ENCODE measurements around the gene ECE1.

ECE1 gene

DNA sequence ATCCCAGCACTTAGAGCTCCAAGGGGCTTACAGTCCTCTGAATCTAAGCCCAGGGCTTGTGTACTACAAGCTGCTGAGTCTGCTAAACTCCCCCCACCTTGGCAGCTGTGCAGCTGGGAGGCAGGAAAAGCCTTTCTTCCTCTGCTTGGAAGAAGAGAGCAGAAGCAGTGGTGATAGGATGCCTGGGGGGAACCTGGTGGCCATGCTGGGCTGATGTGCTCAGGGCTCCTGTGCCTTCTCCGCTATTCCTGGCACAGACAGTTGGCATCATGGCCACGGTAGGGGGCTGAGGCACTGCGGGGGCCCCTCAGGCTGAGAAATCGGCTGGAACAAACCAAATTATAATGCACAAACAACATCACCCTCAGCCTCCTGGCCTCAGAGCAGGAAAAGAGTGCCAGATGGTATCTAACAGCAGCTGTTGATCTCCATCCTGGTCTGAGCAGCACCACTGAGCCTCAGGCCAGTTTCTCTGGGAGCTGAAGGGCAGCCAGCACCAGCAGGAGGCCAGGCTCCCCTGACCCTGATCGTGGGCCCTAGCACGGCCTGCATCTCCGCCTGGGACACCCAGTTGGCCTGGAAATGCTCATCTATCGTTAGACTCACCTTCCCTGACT lies 35.8 kb downstream of the ECE1 start:
- no peak for DNase-seq (ENCODE audit: low read depth in 2 of 2)

DNA sequence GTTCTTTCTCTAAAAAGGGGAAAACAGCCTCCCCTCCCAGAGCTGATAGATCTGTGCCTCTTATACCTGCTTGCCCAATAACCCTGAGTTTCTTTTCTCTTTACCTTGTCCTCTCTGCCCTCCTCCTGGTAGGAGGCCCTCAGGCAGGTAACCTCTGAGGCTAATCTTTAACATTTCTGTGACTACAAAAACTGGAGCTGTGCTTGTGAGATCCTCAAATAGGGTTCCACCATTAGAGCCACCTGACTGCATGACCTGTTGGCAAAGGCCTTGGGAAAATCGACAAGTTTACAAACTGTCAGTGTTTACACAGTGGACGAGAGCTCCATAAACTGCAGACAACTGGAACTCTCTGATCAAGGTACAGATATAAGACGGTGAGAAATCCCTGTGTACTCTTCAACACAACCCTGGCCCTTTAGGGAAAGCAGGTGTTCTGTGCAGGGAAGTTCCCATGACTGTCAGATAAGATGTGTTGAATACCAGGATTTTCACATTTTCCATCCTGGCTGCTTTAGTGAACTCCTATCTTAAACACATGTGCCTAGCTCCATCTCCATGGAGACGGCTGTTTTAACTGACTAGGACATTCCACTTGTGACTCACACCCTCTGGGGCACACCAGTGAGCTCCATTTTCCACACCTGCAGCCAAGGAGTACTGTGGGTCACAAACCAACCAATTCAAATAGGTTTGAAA lies 38.3 kb downstream of the ECE1 start:
- peak in 1 of 2 donors; percentile 7 for DNase-seq (ENCODE audit: low read depth in 2 of 2)

DNA sequence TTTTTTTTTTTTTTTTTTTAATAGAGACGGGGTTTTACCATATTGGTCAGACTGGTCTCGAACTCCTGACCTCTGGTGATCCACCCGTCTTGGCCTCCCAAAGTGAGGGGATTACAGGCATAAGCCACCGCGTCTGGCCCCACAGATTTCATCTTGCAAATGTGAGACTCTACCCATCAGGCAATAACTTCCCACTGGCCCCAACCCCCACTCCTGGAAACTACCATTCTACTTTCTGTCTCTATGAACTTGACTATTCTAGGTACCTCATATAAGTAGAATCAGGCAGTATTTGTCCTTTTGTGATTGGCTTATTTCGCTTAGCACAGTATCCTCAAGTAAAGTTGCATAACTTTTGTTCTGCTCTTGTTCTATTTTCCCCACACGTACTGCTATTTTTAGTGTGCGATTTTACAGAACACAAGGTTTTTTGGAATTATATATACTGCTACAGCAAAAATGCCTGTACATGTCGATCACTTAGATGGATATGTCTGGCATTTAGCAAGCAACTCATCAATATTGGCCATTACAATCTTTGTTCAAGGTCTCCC lies 40.2 kb downstream of the ECE1 start:
- no peak for DNase-seq (ENCODE audit: low read depth in 2 of 2)

DNA sequence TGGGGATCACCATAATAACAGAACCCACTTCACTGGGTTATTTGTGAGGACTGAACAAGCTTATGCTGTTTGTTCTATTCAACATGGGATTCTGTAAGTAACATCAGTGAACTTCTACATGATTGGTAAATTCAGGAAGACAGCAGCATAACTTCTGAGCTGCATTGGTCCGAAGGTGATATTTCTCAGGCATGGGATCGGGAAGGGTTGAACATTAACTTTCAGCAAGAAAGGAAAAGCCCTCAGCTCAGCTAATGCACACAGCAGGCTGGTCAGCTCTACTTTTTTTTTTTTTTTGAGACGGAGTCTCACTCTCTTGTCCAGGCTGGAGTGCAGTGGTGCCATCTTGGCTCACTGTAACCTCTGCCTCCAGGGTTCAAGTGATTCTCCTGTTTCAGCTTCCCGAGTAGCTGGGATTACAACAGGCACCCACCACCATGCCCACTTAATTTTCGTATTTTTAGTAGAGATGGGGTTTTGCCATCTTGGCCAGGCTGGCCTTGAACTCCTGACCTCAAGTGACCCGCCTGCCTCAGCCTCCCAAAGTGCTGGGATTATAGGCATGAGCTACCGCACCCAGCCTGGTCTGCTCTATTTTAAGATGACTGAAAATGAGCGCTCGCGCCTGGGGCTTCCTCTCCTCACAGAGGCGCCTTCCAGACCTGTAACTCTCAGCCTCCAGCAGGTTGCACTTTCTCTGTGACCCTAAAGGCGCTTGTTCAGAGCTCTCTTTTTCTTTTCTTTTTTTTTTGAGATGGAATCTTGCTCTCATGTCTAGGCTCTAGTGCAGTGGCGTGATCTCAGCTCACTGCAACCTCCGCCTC lies 42.2 kb downstream of the ECE1 start:
- DNase-seq (ENCODE audit: low read depth in 2 of 2): no peak

DNA sequence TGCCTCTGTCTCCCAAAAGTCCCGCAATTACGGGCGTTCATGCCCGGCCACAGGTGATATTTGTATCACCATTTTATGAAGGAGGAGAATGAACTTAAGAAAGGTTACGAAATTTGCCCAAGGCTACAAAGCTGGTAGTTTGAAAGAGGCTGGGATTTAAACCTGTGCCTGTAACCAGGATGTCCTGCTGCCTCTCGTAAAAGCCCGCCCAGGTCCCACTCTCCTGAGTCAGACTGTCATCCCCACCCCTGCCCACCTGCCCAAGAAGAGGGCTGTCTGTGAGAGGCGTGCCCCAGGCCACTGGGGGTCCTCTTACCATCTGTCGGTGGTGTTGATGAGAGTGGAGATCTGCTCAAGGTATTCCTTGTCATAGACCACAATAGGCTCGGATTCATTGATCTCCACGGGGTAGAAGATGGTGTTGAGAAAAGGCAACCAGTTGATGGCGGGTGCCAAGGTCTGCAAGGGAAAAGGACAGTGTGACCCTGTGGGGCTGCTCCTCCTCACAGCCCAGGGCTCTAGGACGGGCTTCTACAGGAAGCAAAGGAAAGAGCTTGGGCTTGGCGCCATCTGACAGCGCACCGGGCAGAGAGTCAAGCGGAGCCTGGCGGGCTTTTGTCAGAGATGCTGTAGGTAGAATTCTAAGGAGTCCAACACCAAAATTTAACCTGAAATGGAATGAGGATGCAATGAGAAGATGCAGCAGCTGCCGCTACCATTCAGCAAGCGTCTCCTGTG lies 43.2 kb downstream of the ECE1 start:
- no peak for DNase-seq (ENCODE audit: low read depth in 2 of 2)

DNA sequence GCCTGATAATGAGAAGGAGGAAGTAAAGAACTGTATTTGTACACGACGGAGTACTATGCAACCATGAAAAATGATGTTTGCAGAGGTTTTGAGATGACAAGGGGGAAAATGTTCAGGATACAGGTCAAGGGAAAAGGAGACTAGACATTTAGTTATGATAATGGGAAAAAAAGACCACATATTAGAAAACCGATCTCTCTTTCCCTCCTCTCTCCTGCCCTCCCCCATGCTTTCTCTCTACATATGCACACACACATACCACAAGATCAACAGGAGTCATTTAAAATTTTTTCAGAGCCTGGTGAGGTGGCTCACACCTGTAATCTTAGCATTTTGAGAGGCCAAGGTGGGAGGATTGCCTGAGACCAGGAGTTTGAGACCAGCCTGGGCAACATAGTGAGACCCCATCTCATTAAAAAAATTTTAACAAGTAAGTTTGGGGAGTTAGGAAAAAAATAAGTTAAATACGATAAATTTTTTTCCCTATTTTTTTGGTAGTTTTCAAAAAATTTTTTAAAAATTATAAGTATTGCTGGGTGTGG lies 44.5 kb downstream of the ECE1 start:
- no peak for DNase-seq (ENCODE audit: low read depth in 2 of 2)

DNA sequence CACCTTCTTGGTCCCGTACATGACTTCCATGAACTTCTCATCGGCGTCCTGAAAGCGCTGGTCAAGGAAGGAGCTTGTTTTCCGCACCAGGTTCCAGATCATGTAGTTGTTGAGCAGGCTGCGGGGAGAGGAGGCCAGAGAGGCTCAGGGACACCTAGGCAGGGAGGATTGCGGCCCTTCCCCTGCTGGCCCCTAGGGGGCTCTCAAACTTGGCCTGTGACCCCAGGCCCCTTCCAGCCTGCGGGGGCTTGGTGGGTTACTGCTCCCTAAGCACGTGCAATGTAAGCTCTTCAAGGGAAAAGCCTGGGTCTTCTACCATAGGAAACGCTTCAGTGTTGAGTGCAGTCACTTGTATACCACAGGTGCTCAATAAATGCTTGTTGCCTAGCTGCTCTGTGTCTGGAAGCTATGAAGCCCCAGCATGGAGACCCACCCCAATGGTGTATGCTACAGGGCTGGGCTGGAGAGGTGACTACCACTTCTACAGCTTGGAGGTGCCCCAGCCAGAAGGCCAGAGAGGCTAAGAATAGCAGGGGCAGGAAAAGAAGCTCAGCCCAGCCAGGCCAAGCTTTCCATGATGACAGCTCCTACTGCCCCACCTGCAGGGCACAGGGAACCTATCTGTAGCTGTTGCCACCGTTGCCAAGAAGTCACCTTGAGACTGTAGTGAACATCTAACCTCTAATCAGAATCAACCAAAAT lies 45.1 kb downstream of the ECE1 start:
- no peak for DNase-seq (ENCODE audit: low read depth in 2 of 2)

DNA sequence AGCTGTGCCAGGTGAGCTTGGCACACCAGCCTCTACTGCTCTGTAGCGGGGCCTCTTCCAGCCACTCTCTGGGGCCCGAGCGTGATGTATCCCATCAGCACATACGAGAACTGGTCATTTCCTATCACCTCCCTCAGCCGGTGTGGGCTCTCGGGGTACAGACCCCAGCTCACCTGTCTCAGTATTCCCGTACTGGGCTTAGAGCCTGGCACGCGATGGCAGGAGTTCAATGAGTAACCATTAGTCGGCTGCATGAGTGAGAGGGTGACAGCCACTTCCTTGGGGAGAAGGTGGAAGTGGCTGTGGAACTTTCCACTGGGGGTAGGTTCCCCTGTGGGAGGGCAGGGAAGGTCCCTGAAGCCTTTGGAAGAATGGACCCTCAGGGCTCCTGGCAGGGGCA lies 46.1 kb downstream of the ECE1 start:
- no peak for DNase-seq (ENCODE audit: low read depth in 2 of 2)

DNA sequence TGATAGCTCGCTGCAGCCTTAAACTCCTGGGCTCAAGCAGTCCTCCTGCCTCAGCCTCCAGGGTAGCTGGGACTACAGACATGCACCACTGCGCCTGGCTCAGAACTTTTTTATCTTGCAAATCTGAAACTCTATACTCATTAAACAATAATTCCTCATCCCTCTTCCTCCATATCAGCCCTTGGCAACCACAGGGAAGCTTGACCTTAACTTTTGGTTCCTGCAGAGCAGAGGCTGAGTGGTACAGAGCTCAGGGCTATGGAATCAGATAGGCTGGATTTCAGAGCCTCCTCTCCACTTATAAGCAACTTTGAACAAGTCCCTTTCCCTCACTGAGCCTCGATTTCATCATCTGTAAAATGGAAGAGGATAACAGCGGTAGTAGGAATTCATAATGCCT lies 47.4 kb downstream of the ECE1 start:
- no peak for DNase-seq (ENCODE audit: low read depth in 2 of 2)

DNA sequence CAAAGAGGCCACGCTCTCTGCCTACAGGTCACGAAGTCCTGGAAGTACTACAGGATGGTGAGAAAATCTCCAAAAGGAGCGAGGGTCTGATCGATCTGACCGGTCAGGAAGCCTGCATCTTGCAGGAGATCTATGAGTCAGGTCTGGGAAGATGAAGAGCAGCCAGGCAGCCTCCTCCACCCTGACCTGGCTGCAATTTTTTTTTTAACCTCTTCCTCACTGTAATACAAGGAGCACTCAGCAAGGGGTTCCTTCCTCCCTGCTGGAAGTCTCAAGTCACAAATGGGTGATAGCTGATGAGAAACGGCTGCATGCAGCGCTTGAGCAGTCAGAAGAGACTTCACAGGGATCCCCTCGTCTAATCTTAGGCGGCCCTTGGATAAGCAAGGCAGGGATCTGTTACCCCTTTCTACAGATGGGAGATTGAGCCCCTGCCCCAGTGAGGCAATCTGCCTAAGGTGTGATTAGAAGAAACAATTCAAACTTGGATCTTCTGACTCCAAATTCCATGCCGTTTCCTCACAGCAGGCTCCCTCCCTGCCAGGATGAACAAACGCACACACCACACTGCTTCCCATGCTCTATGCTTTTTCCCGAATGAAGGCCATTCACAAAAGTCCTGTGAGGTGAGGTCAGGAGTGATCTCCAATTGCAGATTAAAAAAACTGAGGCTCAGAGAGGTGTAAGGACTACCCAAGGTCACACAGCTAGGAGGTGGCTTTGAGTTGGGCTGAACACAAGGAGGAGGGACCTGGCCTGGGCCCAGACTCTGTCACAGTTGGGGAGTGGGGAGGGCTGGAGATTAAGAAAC lies 48.3 kb downstream of the ECE1 start:
- no peak for DNase-seq (ENCODE audit: low read depth in 2 of 2)

DNA sequence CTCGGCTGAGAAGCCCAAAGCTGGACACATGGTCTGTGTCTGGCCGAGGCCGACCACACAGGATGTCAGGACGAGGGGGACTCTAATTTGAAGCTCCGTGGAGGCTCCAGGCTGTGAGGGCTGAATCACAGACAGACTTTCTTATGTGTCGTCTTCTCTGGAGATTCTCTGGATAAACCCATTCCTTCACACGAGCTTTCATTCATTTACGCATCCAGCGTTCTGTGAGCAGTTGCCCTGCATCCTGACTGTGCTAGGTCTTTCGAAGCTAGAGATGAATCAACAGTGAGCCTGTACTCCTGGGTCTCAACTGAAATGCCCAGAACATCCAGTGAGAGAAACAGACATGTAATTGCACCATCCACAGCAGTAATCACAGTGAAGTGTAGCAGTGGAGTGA lies 49.6 kb downstream of the ECE1 start:
- DNase-seq (ENCODE audit: low read depth in 2 of 2): no peak

DNA sequence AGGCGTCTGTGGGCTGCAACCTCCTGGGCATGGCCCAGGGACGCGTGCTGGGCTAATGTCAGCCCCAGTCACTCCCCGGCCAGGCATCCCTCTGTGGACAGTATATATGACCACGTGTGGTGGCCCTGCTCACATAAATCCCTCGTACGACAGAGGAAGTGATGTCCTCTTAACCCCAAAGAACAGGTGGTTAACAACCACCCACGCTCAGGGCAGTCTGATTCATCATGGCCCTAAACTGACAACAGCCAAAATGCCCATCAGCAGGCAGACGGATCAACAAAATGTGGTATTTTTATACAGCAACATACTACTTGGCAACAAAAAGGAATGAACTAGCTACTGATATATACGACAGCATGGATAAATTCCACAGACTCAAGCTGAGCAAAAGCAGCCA lies 51.0 kb downstream of the ECE1 start:
- no peak for DNase-seq (ENCODE audit: low read depth in 2 of 2)

DNA sequence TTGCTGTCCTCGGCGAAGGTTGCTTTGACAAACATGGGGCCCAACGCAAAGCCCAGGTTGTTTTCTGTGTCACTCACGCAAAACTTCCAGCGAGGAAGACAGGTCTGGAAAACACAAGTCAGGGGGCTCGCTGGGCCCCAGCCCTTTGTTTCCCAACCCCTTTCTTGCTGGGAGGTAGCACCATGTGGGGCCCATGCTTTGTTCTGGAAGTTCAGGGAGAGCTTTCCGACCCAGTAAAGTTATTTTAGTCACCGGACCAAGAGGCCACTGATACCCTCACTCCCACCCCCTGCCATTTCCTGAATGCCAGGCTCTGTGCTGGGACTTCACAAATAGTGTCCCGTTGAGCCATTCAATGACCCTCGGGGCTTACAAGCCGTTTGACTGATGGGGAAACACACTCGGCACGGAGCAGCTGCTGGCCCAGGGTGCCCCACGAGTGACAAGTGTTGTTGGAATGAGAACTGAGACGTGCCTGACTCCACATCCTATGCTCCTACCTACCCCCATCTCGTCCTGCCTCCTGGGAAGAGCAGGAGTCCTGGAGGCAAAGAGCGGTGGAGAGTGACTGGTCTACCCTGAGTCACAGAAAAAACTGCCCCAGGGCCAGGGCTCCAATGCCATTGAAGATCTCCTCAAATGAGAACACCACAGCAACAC lies 52.0 kb downstream of the ECE1 start:
- no peak for DNase-seq (ENCODE audit: low read depth in 2 of 2)

DNA sequence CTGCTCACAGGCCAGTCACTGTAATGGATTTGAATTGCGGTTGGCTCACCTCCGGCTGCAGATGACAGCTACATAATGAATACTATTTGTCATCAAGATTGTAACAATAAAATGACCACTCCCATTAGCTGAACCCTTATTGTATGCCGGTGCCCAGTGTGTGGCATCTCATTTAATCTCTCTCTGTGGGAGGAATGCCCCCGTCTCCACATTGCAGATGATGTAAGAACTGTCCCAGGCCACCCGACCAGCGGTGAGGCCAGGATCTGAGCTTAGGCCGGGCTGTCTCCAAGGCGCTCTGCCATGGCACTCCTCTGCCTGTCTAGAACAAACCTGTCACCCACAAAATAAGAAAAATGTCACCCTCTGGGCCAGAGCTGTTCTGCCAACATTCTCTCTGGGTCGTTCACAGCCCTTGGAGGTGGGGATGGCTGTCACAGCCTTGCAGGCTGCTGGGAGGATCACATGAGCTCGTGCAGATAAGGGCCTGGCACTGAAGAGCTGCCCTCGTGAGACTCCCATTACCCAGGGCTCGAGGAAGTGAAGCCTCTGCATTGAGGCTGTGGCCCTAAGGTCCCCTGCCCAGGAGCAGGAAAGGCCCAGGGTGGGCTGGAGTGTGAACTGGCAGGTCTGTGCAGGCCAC lies 52.7 kb downstream of the ECE1 start:
- DNase-seq (ENCODE audit: low read depth in 2 of 2): no peak

DNA sequence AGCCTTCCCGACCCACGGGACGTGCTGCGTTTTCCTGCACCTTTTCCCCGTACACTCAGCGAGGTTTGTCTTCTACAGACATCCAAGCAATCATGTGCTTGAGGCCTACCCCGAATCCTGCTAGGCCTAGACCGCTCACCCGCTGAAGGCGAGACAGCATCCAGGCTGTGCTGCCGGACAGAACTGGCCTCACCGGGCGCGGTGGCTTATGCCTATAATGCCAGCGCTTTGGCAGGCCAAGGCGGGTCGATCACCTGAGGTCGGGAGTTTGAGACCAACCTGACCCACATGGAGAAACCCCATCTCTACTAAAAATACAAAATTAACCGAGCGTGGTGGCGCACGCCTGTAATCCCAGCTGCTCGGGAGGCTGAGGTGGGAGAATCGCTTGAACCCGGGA lies 54.1 kb downstream of the ECE1 start:
- no peak for DNase-seq (ENCODE audit: low read depth in 2 of 2)

DNA sequence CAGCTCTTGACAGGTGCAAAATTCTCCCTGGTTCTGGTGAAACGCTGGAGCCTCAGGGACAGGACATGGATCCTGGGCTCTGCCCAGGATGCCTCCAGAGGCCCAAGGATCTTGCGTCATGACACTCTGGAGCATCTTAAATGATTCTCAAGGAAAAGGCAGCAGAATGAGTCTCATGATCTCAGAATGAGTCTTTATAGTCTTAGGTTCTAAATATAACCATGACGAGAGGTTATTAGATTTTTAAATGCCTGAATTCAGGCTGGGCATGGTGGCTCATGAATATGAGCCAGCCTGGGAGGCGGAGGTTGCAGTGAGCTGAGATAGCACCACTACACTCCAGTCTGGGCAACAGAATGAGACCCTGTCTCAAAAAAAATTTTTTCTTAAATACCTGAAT lies 55.5 kb downstream of the ECE1 start:
- no peak for DNase-seq (ENCODE audit: low read depth in 2 of 2)

DNA sequence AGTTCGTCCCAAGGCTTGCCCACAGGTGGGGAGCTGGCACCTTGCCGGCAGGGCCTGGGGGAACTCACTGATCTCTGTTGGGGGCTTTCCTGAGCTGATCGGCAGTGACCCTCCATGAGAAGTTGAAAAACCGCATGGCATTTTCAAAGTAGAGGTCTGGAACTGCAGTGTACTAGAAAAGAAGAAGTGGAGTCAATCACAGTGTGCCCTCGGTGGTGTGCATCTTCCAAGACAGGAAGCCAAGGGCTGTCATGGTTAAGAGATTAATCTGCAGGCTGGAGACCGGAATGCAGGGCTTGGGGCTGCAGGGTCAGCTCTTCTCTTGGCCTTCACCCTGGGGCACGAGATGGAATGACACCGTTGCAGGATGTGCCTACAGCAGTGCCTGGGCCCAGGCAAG lies 56.8 kb downstream of the ECE1 start:
- no peak for DNase-seq (ENCODE audit: low read depth in 2 of 2)

DNA sequence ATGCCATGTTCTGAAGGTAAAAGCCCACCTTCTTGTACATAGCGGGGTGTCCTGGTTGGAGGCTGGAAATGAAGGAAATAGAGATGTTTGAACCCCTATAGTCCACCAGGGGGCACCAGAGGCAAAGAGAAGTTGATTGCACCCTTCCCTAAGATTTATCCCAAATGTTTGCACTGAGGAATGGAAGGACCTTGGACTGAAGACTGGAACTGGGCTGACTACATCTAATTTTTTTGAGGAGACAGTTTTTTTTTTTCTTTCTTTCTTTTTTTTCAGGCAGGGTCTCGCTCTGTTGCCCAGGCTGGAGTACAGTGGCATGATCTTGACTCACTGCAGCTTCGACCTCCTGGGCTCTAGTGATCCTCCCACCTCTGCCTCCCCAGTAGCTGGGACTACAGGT lies 58.2 kb downstream of the ECE1 start:
- DNase-seq (ENCODE audit: low read depth in 2 of 2): no peak
